Karpas-422 (cell line): ENCODE measurements around the gene IRAK1BP1. TPM values are rescaled to one million over a fixed set of nuclear protein-coding genes. Genes with fewer than 3 reads are reported as not detected.
"Not testable (repeated sequence)": the region's sequence is repeated elsewhere in the genome, so short reads cannot be mapped to it uniquely, and the experiment has no call there.

Experiments used
- DNase-seq: peaks from one replicate; pipeline ENCODE4 v3.0.0-alpha.2; 2015
- H2AFZ ChIP-seq: fragments of 200-600 bp; sonication (generic); 2 replicates; pipeline ENCODE4 v1.6.1; 2014; ENCODE audit warnings: antibody characterized with exemption, low read length, mixed read lengths
- H3K27ac ChIP-seq: fragments of 200-600 bp; sonication (generic); 2 replicates; pipeline ENCODE4 v1.5.1; 2014; ENCODE audit warnings: mild to moderate bottlenecking, low read length, moderate library complexity
- H3K27me3 ChIP-seq: fragments of 200-600 bp; sonication (generic); 2 replicates; pipeline ENCODE4 v1.6.1; 2014; ENCODE audit warnings: low read length, mixed read lengths
- H3K36me3 ChIP-seq: fragments of 200-600 bp; sonication (generic); 2 replicates; pipeline ENCODE4 v1.6.1; 2014; ENCODE audit warnings: low read length, mixed read lengths; ENCODE audit not compliant: insufficient read depth
- H3K4me1 ChIP-seq: fragments of 200-600 bp; sonication (generic); 2 replicates; pipeline ENCODE4 v1.6.1; 2014; ENCODE audit warnings: mild to moderate bottlenecking, low read length, mixed read lengths
- H3K4me2 ChIP-seq: fragments of 200-600 bp; sonication (generic); 2 replicates; pipeline ENCODE4 v1.6.1; 2014; ENCODE audit warnings: low read length, low read depth, mild to moderate bottlenecking; ENCODE audit not compliant: poor library complexity, severe bottlenecking
- H3K4me3 ChIP-seq: fragments of 200-600 bp; sonication (generic); 2 replicates; pipeline ENCODE4 v1.5.1; 2014; ENCODE audit warnings: mild to moderate bottlenecking, antibody characterized with exemption, low read length, mixed read lengths
- H3K79me2 ChIP-seq: fragments of 200-600 bp; sonication (generic); 2 replicates; pipeline ENCODE4 v1.6.1; 2014; ENCODE audit warnings: mild to moderate bottlenecking, low read length, mixed read lengths
- H3K9ac ChIP-seq: fragments of 200-600 bp; sonication (generic); 2 replicates; pipeline ENCODE4 v1.6.0; 2014; ENCODE audit warnings: low read length
- H3K9me2 ChIP-seq: fragments of 200-600 bp; sonication (generic), shearing (Covaris generic); replicated peaks from 2 replicates; pipeline ENCODE4 v1.6.0; 2014; ENCODE audit warnings: mild to moderate bottlenecking, low read length, moderate library complexity; ENCODE audit not compliant: insufficient read depth
- H3K9me3 ChIP-seq: fragments of 300-700, 200-600 bp; sonication (generic); 2 replicates; pipeline ENCODE4 v1.6.1; 2014; ENCODE audit warnings: low read length, mixed read lengths
- H4K20me1 ChIP-seq: fragments of 200-600 bp; sonication (generic); 2 replicates; pipeline ENCODE4 v1.6.1; 2014; ENCODE audit warnings: mild to moderate bottlenecking, antibody characterized with exemption, low read length, low read depth; ENCODE audit not compliant: insufficient read depth
- total RNA-seq: library from RNA; depleted of rRNA; stranded (reverse); fragments of >200 nt; shearing (Covaris generic); gene quantifications from 2 replicates; pipeline ENCODE4 v1.2.3, GENCODE V29; 2014; ENCODE audit warnings: low replicate concordance

The IRAK1BP1 gene
- total RNA-seq, 1 experiment from 2014 or later, result 16.5 TPM

- H3K79me2 ChIP-seq, result no peaks in the 10 kb centered on the region
- H3K9ac ChIP-seq, result no peak overlapping the region
- H3K4me3 ChIP-seq, result no peak overlapping the region
- no peak overlapping the region for H2AFZ ChIP-seq
- no peak overlapping the region for H3K4me2 ChIP-seq
- H3K9me2 ChIP-seq, result no peaks in the 10 kb centered on the region
- no peaks in the 10 kb centered on the region for H3K9me3 ChIP-seq
- no peak for DNase-seq
- H3K27me3 ChIP-seq, result no peaks in the 10 kb centered on the region
- no peaks in the 10 kb centered on the region for H3K36me3 ChIP-seq
- no peaks in the 10 kb centered on the region for H4K20me1 ChIP-seq
- no peak overlapping the region for H3K27ac ChIP-seq
- no peaks in the 10 kb centered on the region for H3K4me1 ChIP-seq
Observed at GRCh38 chr6:78841111-78841510, 26.2 kb upstream of the IRAK1BP1 start.

- no peaks in the 10 kb centered on the region for H4K20me1 ChIP-seq
- H3K36me3 ChIP-seq, result no peaks in the 10 kb centered on the region
- H3K4me3 ChIP-seq, result no peak overlapping the region
- H3K27me3 ChIP-seq, result no peaks in the 10 kb centered on the region
- no peaks in the 10 kb centered on the region for H3K9me2 ChIP-seq
- H3K4me1 ChIP-seq, result no peaks in the 10 kb centered on the region
- no peaks in the 10 kb centered on the region for H3K9me3 ChIP-seq
- no peak overlapping the region for H3K27ac ChIP-seq
- H3K4me2 ChIP-seq, result no peak overlapping the region
- no peak overlapping the region for H2AFZ ChIP-seq
- no peaks in the 10 kb centered on the region for H3K79me2 ChIP-seq
- DNase-seq, result no peak
- no peak overlapping the region for H3K9ac ChIP-seq
Observed at GRCh38 chr6:78842953-78843352, 24.4 kb upstream of the IRAK1BP1 start.

GRCh38 chr6:78844899-78845298 lies 22.5 kb upstream of the IRAK1BP1 start:
- DNase-seq, result no peak
- H3K9me2 ChIP-seq, result no peaks in the 10 kb centered on the region

GRCh38 chr6:78845567-78845966 lies 21.8 kb upstream of the IRAK1BP1 start:
- Histone ChIP-seq H3K4me1 (no peaks in the 10 kb centered on the region), H3K4me2 (no peak overlapping the region), H3K9ac (no peak overlapping the region), H3K9me2 (no peaks in the 10 kb centered on the region), H3K79me2 (no peaks in the 10 kb centered on the region), H3K27me3 (no peaks in the 10 kb centered on the region), H2AFZ (no peak overlapping the region), H3K36me3 (no peaks in the 10 kb centered on the region), H3K4me3 (no peak overlapping the region), H4K20me1 (no peaks in the 10 kb centered on the region), H3K9me3 (no peaks in the 10 kb centered on the region), H3K27ac (no peak overlapping the region)
- no peak for DNase-seq

More at GRCh38 chr6:78844899-78845298, 22.5 kb upstream of the IRAK1BP1 start:
- Histone ChIP-seq H3K4me3 (no peak overlapping the region), H4K20me1 (no peaks in the 10 kb centered on the region), H3K27me3 (no peaks in the 10 kb centered on the region), H3K9me3 (no peaks in the 10 kb centered on the region), H3K9ac (no peak overlapping the region), H3K4me2 (no peak overlapping the region), H3K4me1 (no peaks in the 10 kb centered on the region), H3K79me2 (no peaks in the 10 kb centered on the region), H3K36me3 (no peaks in the 10 kb centered on the region), H3K27ac (no peak overlapping the region), H2AFZ (no peak overlapping the region)

- no peaks in the 10 kb centered on the region for H3K27me3 ChIP-seq
- no peaks in the 10 kb centered on the region for H3K36me3 ChIP-seq
- no peak overlapping the region for H3K4me3 ChIP-seq
- 0 out of 2 replicates have a peak, but pooled peaks cover 4% of the 10 kb centered on the region for H4K20me1 ChIP-seq
- H3K4me2 ChIP-seq, result no peak overlapping the region
- H3K9me3 ChIP-seq, result no peaks in the 10 kb centered on the region
- no peak for DNase-seq
- no peaks in the 10 kb centered on the region for H3K9me2 ChIP-seq
- no peak overlapping the region for H3K27ac ChIP-seq
- H3K9ac ChIP-seq, result no peak overlapping the region
- no peaks in the 10 kb centered on the region for H3K79me2 ChIP-seq
- H2AFZ ChIP-seq, result no peak overlapping the region
- no peaks in the 10 kb centered on the region for H3K4me1 ChIP-seq
Observed at GRCh38 chr6:78850621-78851020, 16.7 kb upstream of the IRAK1BP1 start.

- Histone ChIP-seq H3K9me2 (no peaks in the 10 kb centered on the region), H3K79me2 (no peaks in the 10 kb centered on the region), H3K27me3 (no peaks in the 10 kb centered on the region), H4K20me1 (0 out of 2 replicates have a peak, but pooled peaks cover 4% of the 10 kb centered on the region), H3K4me1 (no peaks in the 10 kb centered on the region), H3K9me3 (no peaks in the 10 kb centered on the region), H3K9ac (no peak overlapping the region), H3K27ac (no peak overlapping the region), H3K36me3 (no peaks in the 10 kb centered on the region), H2AFZ (no peak overlapping the region), H3K4me2 (no peak overlapping the region), H3K4me3 (no peak overlapping the region)
- no peak for DNase-seq
Observed at GRCh38 chr6:78851156-78851555, 16.2 kb upstream of the IRAK1BP1 start.

GRCh38 chr6:78854546-78854945 lies 12.8 kb upstream of the IRAK1BP1 start:
- Histone ChIP-seq H3K79me2 (no peaks in the 10 kb centered on the region), H3K27ac (no peak overlapping the region), H3K36me3 (no peaks in the 10 kb centered on the region), H3K4me3 (no peak overlapping the region), H2AFZ (no peak overlapping the region), H3K9me2 (no peaks in the 10 kb centered on the region), H3K4me2 (no peak overlapping the region), H4K20me1 (0 out of 2 replicates have a peak, but pooled peaks cover 4% of the 10 kb centered on the region), H3K9me3 (no peaks in the 10 kb centered on the region), H3K4me1 (no peaks in the 10 kb centered on the region), H3K27me3 (no peaks in the 10 kb centered on the region), H3K9ac (no peak overlapping the region)
- DNase-seq, result no peak

- H3K4me3 ChIP-seq, H3K27ac ChIP-seq, H3K9ac ChIP-seq, H3K9me2 ChIP-seq, H3K9me3 ChIP-seq, H3K79me2 ChIP-seq, DNase-seq, H3K4me2 ChIP-seq, H4K20me1 ChIP-seq, H3K36me3 ChIP-seq, H3K27me3 ChIP-seq, H3K4me1 ChIP-seq, H2AFZ ChIP-seq: not testable (repeated sequence)
Observed at GRCh38 chr6:78858339-78858938, 8.9 kb upstream of the IRAK1BP1 start.
